B cell (primary cell): Measurements from ENCODE around the gene KIRREL3. TPM values are rescaled to one million over a fixed set of nuclear protein-coding genes. Genes with fewer than 3 reads are reported as not detected.

ENCODE experiments used
- ATAC-seq: fragments of 200-7000 bp; cut with Tn5 transposase; one replicate; pipeline ENCODE4 v1.10.0; 2021; ENCODE audit warnings: low read depth, mild to moderate bottlenecking, moderate number of reproducible peaks, moderate library complexity
- CTCF ChIA-PET: fragments of 350-600 bp; sonication (Branson Sonifier 250); formaldehyde crosslinking; loops from one replicate; lab custom pipeline; 2021; ENCODE audit warnings: antibody characterized with exemption, inconsistent platforms; lab: Charles Lee
- POLR2A ChIA-PET: fragments of 350-600 bp; sonication (Branson Sonifier 250); formaldehyde crosslinking; loops from one replicate; lab custom pipeline; 2021; ENCODE audit warnings: antibody characterized with exemption; lab: Charles Lee
- DNase-seq: peaks from one replicate; pipeline ENCODE4 v3.0.0; 2013
- H2AFZ ChIP-seq: 2 replicates; pipeline ENCODE4 v1.6.1; 2012; ENCODE audit warnings: mild to moderate bottlenecking, low read depth, low read length; ENCODE audit not compliant: insufficient read depth, poor library complexity, severe bottlenecking
- H3K27ac ChIP-seq, 2 donors: 1 replicate in 1 of 2; 2 replicates in 1 of 2; pipeline ENCODE4 v1.5.1; 2012 to 2013; ENCODE audit warnings: low read length in 2 of 2, mild to moderate bottlenecking in 2 of 2, moderate library complexity in 1 of 2
- H3K27me3 ChIP-seq, 4 experiments: fragments of 200-600 bp in 1 of 4; sonication (generic) in 1 of 4; replicated peaks in 1 of 4; 1 replicate in 2 of 4; 2 replicates in 2 of 4; pipeline versions ENCODE4 v1.6.1 to v1.7.0; 2013 to 2016; ENCODE audit warnings: low read length in 3 of 4, mild to moderate bottlenecking in 2 of 4, mixed read lengths in 1 of 4, moderate library complexity in 1 of 4; ENCODE audit not compliant: insufficient read depth in 4 of 4, control insufficient read depth in 3 of 4; ENCODE audit errors: control extremely low read depth in 1 of 4
- H3K36me3 ChIP-seq, 2 experiments: replicated peaks in 1 of 2; 1 replicate in 1 of 2; 2 replicates in 1 of 2; pipeline versions ENCODE4 v1.6.1 to v1.7.1; 2013; ENCODE audit warnings: low read length in 1 of 2; ENCODE audit not compliant: insufficient read depth in 2 of 2, control insufficient read depth in 1 of 2; ENCODE audit errors: control extremely low read depth in 1 of 2, extremely low read depth in 1 of 2
- H3K4me1 ChIP-seq, 2 donors: fragments of 200-600 bp in 1 of 2; sonication (generic) in 1 of 2; 1 replicate in 1 of 2; 2 replicates in 1 of 2; pipeline versions ENCODE4 v1.5.1 to v1.6.1; 2013 to 2017; ENCODE audit warnings: low read length in 2 of 2; ENCODE audit not compliant: control insufficient read depth in 2 of 2, insufficient read depth in 2 of 2
- H3K4me2 ChIP-seq: replicated peaks from 2 replicates; pipeline ENCODE3; 2012; ENCODE audit warnings: mild to moderate bottlenecking, low read depth, low read length; ENCODE audit not compliant: poor library complexity, severe bottlenecking
- H3K4me3 ChIP-seq, 5 experiments: fragments of 200-600 bp in 1 of 5; sonication (generic) in 1 of 5; 1 replicate in 3 of 5; 2 replicates in 2 of 5; pipeline versions ENCODE4 v1.5.1 to v1.7.0; 2011 to 2016; ENCODE audit warnings: low read length in 4 of 5, mild to moderate bottlenecking in 4 of 5, low read depth in 2 of 5, control low read depth in 1 of 5, moderate library complexity in 1 of 5; ENCODE audit not compliant: insufficient read depth in 1 of 5; ENCODE audit errors: control extremely low read depth in 1 of 5, extremely low read depth in 1 of 5
- H3K79me2 ChIP-seq: fragments of 200-600 bp; sonication (generic); one replicate; pipeline ENCODE4 v1.6.0; 2016; ENCODE audit warnings: low read length; ENCODE audit not compliant: control insufficient read depth, insufficient read depth
- H3K9ac ChIP-seq: fragments of 200-600 bp; sonication (generic); 2 replicates; pipeline ENCODE4 v1.6.1; 2017; ENCODE audit warnings: mild to moderate bottlenecking, low read length, moderate library complexity
- H3K9me3 ChIP-seq, 3 donors: one replicate each; pipeline versions ENCODE4 v1.6.1 to v1.7.1; 2013; ENCODE audit warnings: low read length in 2 of 3; ENCODE audit not compliant: control insufficient read depth in 2 of 3, insufficient read depth in 1 of 3; ENCODE audit errors: control extremely low read depth in 1 of 3
- H4K20me1 ChIP-seq: 2 replicates; pipeline ENCODE4 v1.6.0; 2012; ENCODE audit warnings: mild to moderate bottlenecking, low read length; ENCODE audit not compliant: insufficient read depth, control insufficient read depth, poor library complexity, severe bottlenecking
- H3K27ac Mint-ChIP-seq: one replicate; pipeline ENCODE4 v1.8.0; 2021; ENCODE audit warnings: mixed read lengths
- H3K27me3 Mint-ChIP-seq: one replicate; pipeline ENCODE4 v1.8.0; 2021; ENCODE audit warnings: mixed read lengths
- H3K4me1 Mint-ChIP-seq: one replicate; pipeline ENCODE4 v1.8.0; 2021; ENCODE audit warnings: mixed read lengths
- H3K4me3 Mint-ChIP-seq: one replicate; pipeline ENCODE4 v1.8.0; 2021; ENCODE audit warnings: mixed read lengths
- H3K9me3 Mint-ChIP-seq: one replicate; pipeline ENCODE4 v1.8.0; 2022; ENCODE audit warnings: mixed read lengths; ENCODE audit not compliant: insufficient read depth
- CTCF ChIP-seq: fragments of 200-600 bp; IDR thresholded peaks from one replicate; pipeline ENCODE4 v1.8.0; 2022; ENCODE audit warnings: antibody characterized with exemption, mild to moderate bottlenecking
- EZH2 ChIP-seq: IDR thresholded peaks from 2 replicates; pipeline ENCODE4 v1.6.1; 2012; ENCODE audit warnings: borderline replicate concordance, low read depth, mild to moderate bottlenecking, moderate library complexity, low read length; ENCODE audit not compliant: insufficient read depth, poor library complexity, severe bottlenecking
- WGBS: methylation state at CpG from one replicate; pipeline ENCODE4 v1.1.5; 2013; ENCODE audit warnings: missing lambda C conversion rate; ENCODE audit not compliant: insufficient coverage; 5-methylcytosine and 5-hydroxymethylcytosine counted together
- intact Hi-C: fragments of 100-400 bp; cut with micrococcal nuclease; formaldehyde crosslinking; loops from one replicate; pipeline ENCODE4 v1.10.0; 2022
- polyA plus RNA-seq: library from polyadenylated mRNA; depleted of rRNA; stranded (reverse); fragments of >200 nt; gene quantifications from 2 replicates; pipeline ENCODE4 v1.2.3, GENCODE V29; 2012
- total RNA-seq, 2 donors: library from RNA; stranded (reverse); fragments of 120-200 nt in 1 of 2; gene quantifications; 1 replicate in 1 of 2; 2 replicates in 1 of 2; pipeline versions ENCODE4 v1.2.3 to v1.2.4, GENCODE V29; 2013 to 2022

The KIRREL3 gene
- total and polyA plus RNA-seq, 2 donors (not counting 1 experiment from before 2014, with no cell fraction given) = not detected

GRCh38 chr11:126810776-126811175 is 189.8 kb downstream of the KIRREL3 start:
- TF ChIP-seq CTCF (no peak), EZH2 (no peak)
- Mint-ChIP-seq H3K4me3 (no peak overlapping the region), H3K9me3 (peaks cover 6% of the 10 kb centered on the region), H3K27me3 (peaks cover 3% of the 10 kb centered on the region), H3K27ac (no peak overlapping the region), H3K4me1 (no peaks in the 10 kb centered on the region)
- H3K9ac ChIP-seq = no peak overlapping the region
- ATAC-seq (no peak), DNase-seq (no peak)
- H3K36me3 ChIP-seq = no peaks in the 10 kb centered on the region
- no peaks in the 10 kb centered on the region for H3K79me2 ChIP-seq
- H3K4me1 ChIP-seq = no peaks in the 10 kb centered on the region
- ChIA-PET CTCF (no interaction called here), POLR2A (no interaction called here)
- H3K9me3 ChIP-seq = no peaks in the 10 kb centered on the region
- no peaks in the 10 kb centered on the region for H3K27me3 ChIP-seq
- no peak overlapping the region for H3K4me3 ChIP-seq
- H2AFZ ChIP-seq = no peak overlapping the region
- 89% methylated on average over 7 of the region's 7 CpGs for WGBS
- no peak overlapping the region for H3K4me2 ChIP-seq
- no peak overlapping the region for H3K27ac ChIP-seq
- H4K20me1 ChIP-seq = no peaks in the 10 kb centered on the region
- intact Hi-C loops = no loop called here

DNA sequence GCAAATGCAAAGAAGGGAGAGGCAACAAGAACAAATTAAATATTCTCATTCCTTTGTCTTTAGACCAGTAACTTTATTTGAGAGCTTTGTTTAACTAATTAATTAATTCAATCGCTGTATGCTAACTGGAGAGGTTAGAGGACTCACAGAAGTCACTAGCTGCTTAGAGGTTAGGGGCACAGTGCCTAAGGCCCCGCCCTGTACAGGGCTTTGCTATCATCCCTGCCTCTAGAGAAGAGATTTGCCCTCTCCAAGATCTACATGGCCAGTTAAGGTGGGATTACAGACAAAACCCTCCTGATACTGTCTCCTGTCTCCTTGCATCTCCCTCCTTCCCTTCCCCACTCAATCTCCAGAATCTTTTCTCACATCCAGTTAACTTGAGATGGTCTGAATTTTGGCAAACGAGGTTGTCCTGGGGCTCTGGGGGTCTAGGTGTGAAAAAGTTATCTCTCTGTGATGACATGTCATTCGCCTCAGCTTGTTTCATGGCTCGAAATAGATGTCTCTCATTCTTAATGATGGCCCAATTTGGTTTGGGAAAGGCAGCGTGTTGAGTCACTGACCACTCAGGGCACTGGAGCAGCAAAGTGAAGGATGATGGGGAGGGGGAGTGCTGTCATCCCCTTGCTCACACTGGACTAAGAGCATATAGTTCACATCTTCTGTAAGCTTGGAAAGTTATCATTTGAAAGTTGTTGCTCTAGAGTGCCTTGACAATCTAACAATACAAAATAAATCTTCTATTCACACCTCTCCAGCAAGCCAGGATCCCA is 190.9 kb downstream of the KIRREL3 start:
- no peak overlapping the region for H3K27ac Mint-ChIP-seq
- no peak overlapping the region for H3K9ac ChIP-seq

More for the DNA sequence above, 190.9 kb downstream of the KIRREL3 start:
- Histone ChIP-seq H2AFZ (no peak overlapping the region), H3K4me3 (no peak overlapping the region), H4K20me1 (no peaks in the 10 kb centered on the region), H3K27me3 (no peaks in the 10 kb centered on the region), H3K27ac (no peak overlapping the region), H3K79me2 (no peaks in the 10 kb centered on the region), H3K36me3 (no peaks in the 10 kb centered on the region), H3K9me3 (no peaks in the 10 kb centered on the region), H3K4me2 (no peak overlapping the region), H3K4me1 (no peaks in the 10 kb centered on the region)
- ChIA-PET CTCF (no interaction called here), POLR2A (no interaction called here)
- TF ChIP-seq CTCF (no peak), EZH2 (no peak)
- ATAC-seq = no peak
- intact Hi-C loops = no loop called here
- no peaks in the 10 kb centered on the region for H3K4me1 Mint-ChIP-seq
- no peak for DNase-seq
- H3K4me3 Mint-ChIP-seq = no peak overlapping the region
- H3K9me3 Mint-ChIP-seq = peaks cover 5% of the 10 kb centered on the region
- 91% methylated on average over 3 of the region's 6 CpGs for WGBS
- H3K27me3 Mint-ChIP-seq = no peaks in the 10 kb centered on the region
